Sciatic nerve (tissue), 2 donors: ENCODE data around the gene ATG13. TPM values are rescaled to one million over a fixed set of nuclear protein-coding genes. Genes with fewer than 3 reads are reported as not detected.

ENCODE experiments used
- ATAC-seq: fragments of 200-7000 bp; cut with Tn5 transposase; one replicate; pipeline ENCODE4 v1.9.1; 2020; ENCODE audit warnings: mild to moderate bottlenecking, moderate library complexity
- DNase-seq: peaks from one replicate; pipeline ENCODE4 v3.0.0-alpha.2; 2020; ENCODE audit warnings: low spot score
- intact Hi-C: fragments of 100-400 bp; cut with DNase I; formaldehyde crosslinking; loops from one replicate; pipeline ENCODE4 v1.14.2; 2022
- total RNA-seq: library from RNA; stranded (reverse); fragmentation: NEBNext Ultra II Directional; extraction: Animal tissue kit (Norgen Biotek cat#: 25700); gene quantifications from one replicate; pipeline ENCODE4 v1.2.1, GENCODE V29; 2021
- donor health status: DM: no; HTN: no; CAD: no.
- donor health status: DM: no; HTN: no; CAD: no.

ATG13 gene
- total RNA-seq, 1 donor from 2014 or later: 55.1 TPM

- intact Hi-C loops: no loop called here
- DNase-seq (no peak), ATAC-seq (no peak)
Measured at GRCh38 chr11:46682773-46683752, 65.7 kb downstream of the ATG13 start.

DNA sequence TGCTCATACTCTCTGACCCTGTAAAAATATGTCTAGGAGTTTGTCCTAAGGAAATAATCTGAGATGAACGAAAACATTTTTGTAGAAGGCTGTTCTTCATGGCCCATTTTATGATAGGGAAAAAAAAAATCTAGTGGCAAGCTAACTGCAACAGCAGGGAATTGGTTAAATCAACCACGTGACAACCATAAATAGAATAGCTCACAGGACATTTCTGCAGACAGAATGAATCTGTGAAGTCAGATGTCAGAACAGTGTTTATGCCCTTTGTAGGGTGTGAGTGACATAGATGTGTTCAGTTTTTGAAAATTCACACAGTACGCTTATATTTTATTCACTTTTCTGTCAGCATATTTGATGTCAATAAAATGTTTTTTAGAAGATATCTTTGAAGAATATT, 67.0 kb downstream of the ATG13 start:
- intact Hi-C loops: no loop called here
- ATAC-seq (peak; percentile 40), DNase-seq (no peak)

GRCh38 chr11:46686886-46687795, 69.8 kb downstream of the ATG13 start:
- no peak for DNase-seq
- no peak for ATAC-seq
- intact Hi-C loops: no loop called here

- intact Hi-C loops: no loop called here
- ATAC-seq (no peak), DNase-seq (no peak)
Measured at GRCh38 chr11:46690702-46691101, 73.3 kb downstream of the ATG13 start.

DNA sequence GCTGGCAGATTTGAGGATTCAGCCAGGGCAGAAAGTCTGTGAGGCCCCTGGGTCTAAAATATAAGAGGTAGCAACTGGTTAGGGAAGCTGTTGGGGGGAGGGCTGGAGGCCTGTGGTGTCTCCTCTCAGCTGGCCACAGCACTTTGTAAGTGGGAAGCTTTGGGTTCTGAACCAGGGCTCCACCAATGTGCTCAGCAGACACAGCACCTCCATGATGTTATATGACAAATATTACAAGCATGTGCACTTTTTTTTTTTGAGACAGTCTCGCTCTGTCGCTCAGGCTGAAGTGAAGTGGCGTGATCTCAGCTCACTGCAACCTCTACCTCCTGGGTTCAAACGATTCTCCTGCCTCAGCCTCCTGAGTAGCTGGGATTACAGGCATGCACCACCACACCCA, 75.1 kb downstream of the ATG13 start:
- intact Hi-C loops: no loop called here
- DNase-seq (no peak), ATAC-seq (no peak)

GRCh38 chr11:46693597-46694012, 76.3 kb downstream of the ATG13 start:
- DNase-seq (no peak), ATAC-seq (no peak)
- intact Hi-C loops: no loop called here

DNA sequence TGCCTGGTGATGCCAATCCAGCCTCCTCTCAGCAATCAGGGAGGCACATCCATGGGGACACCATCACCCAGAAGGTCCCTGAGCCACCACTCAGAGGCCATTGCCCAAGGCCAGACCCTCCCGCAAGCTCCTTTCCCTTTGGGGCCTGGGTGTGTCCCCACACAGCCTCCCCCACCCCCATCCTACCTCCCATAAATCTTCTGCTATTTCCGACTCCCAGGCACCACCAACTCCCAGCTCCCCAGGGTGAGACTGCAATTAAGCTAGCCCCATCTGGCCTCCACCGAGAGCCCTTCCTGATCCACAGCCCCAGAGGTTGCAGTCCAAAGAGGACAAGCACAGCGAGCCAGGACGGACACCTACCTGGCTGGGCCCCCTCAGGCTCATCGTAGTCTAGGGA, 76.7 kb downstream of the ATG13 start:
- intact Hi-C loops: no loop called here
- ATAC-seq (no peak), DNase-seq (no peak)

DNA sequence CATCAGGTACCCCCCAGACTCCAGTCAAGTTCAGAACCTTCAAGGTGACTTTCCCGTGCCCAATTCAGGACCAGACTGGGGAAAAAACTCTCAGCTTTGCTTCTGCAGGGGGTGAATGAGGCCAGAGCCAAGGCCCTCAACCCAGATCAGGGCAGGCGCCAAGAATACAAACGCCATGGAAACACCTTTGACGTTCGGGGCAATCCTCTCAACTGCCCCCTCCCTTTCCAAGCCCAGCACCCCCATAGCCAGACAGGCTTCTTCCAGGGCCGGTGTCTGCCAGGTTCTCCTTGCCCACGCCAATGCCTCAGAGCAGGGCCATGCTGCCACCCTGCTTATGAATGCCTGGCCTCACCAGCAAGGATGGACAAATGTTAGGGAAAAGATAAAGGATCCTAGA, 77.3 kb downstream of the ATG13 start:
- DNase-seq (no peak), ATAC-seq (no peak)
- intact Hi-C loops: no loop called here

DNA sequence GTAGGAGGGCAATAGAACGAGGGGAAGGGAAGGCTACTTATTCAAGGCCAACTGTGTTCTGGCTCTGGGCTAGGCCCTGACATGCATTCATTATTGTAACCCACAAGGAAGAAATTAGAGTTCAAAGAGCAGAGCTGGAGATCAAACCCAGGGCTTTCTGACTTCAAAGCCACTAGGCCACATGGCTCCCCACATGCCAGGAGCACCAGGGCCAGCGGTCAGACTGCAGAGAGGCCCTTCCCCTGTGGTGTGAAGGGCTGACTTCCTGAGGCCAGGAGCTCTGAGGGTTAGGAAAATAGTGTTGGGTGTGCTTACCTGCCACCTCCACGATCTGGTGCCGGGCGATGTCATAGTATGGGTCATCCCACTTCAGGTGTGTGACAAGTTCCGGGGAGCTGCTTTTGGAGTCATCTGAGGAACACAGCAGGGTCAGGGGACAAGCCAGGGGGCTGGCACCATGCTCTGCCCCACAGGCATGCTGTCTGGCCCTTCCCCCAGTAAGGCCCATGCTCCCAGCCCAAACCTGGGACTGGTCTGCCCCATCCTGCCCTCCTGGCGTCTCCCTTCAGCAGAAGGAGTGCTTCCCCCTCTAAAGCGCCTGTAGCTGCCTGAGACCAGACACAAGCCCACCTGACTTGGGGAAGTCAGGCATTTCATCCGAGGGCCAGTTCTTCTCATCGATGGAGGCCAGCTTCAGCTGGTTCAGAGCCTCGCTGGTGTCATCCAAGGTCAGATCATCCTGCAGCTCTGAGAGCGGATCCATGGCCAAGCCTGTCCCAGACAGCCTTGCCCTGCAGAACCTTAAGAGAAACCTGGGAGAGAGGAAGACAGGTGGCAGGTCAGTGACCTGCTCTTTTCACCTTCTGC, 78.2 kb downstream of the ATG13 start:
- ATAC-seq (no peak), DNase-seq (no peak)
- intact Hi-C loops: no loop called here

DNA sequence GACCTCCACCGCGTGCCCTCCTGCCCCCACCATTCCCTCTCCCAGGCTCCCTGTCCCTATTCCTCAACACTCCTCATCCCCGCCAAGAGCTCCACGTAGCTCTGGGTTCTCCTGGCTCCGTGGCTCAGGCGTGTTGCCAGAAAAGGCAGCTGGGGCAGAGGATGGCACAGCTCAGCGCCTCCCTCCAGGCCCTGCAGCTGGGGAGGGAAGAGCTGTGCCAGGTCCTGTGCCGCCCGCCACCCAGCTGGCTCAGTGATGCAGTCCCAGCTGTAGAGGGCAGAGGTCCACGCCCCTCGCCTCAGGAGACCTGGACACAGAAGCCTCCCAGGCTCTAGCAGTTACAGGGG, 78.8 kb downstream of the ATG13 start:
- ATAC-seq: no peak
- DNase-seq: no peak
- intact Hi-C loops: no loop called here

DNA sequence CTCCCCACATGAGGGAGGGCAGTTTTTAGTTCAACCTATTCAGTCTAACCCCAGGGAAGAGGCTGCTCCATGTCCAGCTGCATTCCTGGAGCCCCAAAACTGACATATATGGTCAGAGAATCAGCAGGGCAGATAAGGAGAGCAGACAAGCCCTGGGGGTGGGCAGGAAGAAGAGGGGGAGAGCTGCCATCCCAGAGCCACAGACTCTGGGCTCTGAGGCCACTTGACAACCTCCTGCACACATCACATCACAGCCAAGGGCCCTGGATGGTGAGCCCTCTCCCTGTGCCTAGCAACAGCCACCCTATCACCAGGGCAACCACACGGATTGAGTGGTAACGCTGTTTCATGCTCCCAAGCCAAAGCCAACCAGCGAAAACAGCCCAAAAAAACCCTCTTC, 80.0 kb downstream of the ATG13 start:
- intact Hi-C loops: no loop called here
- ATAC-seq: no peak
- DNase-seq: no peak

DNA sequence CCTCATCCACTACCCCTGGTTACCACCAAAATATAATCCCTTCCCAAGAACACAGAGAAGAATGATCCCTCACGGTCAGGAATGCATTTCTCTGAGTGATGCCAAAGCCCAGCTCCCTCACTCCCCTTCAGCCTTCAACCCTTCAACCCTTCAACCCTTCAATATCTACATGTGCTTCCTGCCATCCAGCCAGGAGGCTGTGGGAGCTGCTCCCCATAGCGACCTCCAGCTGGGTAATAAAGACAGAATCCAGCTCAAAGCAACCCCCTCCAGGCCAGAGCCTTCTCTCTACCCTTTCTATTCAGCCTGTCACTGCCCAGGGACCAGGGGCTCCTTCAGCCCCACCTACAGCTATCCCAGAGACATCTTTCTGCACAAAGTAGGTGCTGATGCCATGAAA, 80.4 kb downstream of the ATG13 start:
- DNase-seq: no peak
- intact Hi-C loops: no loop called here
- no peak for ATAC-seq

GRCh38 chr11:46698597-46698996, 81.2 kb downstream of the ATG13 start:
- intact Hi-C loops: no loop called here
- ATAC-seq (no peak), DNase-seq (no peak)

DNA sequence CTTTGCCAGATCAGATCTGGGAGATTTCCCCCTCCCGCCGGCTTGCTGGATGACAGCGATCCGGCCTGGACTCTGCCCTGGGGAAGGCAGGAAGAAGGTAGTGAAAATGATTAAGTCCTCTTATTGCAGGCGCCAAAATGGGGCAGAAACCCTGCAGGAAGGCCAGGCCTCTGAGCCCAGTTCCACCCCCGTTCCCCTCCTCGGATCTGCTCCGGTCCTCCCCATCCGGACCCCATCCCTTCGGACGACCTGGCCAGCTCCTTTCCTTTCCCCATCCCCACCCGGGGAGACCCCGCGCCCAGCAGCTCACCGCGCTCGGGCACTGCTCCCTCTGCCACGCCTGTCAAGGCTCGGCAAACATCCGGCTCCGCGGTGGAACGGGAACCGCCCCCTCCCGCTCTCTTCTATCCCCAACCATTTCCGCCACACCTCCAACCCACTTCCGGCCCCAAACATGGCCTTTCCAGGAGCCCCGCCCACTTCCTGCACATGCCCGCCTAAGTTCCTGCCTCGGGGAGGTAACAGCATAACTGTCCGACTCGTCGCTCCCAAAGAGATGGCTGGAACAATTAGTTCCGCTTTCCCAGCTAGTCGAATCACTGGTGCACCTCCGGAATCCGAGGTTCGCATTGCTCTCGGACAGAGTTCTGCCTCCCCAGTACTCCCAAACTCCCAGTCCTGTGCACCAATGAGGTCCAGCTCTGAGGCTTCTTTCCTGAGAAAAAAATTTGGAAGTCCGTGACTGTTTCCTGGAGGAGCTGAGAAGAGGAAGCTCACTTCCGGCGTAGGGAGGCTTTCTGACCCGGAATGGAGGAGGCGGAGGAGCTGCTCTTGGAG, 83.1 kb downstream of the ATG13 start, which contains the start of the genes ARHGAP1 and ZNF408:
Gene ARHGAP1 (minus strand): TSS at position 379 of the 837 bp plus-strand sequence. CDS start 4,512 bp downstream, outside the sequence.
Gene ZNF408 (plus strand): TSS at position 791 of the 837 bp plus-strand sequence. CDS start 17 bp downstream, at position 808.
- peak; percentile 99 for ATAC-seq
- intact Hi-C loops: no loop called here
- peak; percentile 100 for DNase-seq

GRCh38 chr11:46701078-46701654, 83.8 kb downstream of the ATG13 start:
- ATAC-seq: no peak
- intact Hi-C loops: no loop called here
- no peak for DNase-seq

GRCh38 chr11:46705070-46705688, 87.8 kb downstream of the ATG13 start:
- intact Hi-C loops: no loop called here
- no peak for ATAC-seq

GRCh38 chr11:46706886-46707285, 89.5 kb downstream of the ATG13 start:
- intact Hi-C loops: no loop called here
- no peak for DNase-seq
- no peak for ATAC-seq

More at GRCh38 chr11:46705070-46705688, 87.8 kb downstream of the ATG13 start:
- DNase-seq: no peak
